Thyroid gland (tissue), 4 donors: Measurements from ENCODE around the gene LYSMD3.

ENCODE experiments used
- POLR2A ChIP-seq, 2 donors: fragments of 450-650 bp; IDR thresholded peaks; one replicate each; pipeline ENCODE4 v1.6.1; 2017; ENCODE audit warnings: antibody characterized with exemption in 2 of 2, mild to moderate bottlenecking in 2 of 2, moderate library complexity in 1 of 2
- TF ChIP-seq, protein P1 (sequence below), 6 experiments: fragments of 200-600 bp in 3 of 6; fragments of 450-650 bp in 3 of 6; sonication (generic) in 3 of 6; IDR thresholded peaks; one replicate each; pipeline ENCODE4 v1.5.1; 2016 to 2019; ENCODE audit warnings: antibody characterized with exemption in 6 of 6, mild to moderate bottlenecking in 2 of 6, inconsistent platforms in 1 of 6, moderate library complexity in 1 of 6

DNA sequence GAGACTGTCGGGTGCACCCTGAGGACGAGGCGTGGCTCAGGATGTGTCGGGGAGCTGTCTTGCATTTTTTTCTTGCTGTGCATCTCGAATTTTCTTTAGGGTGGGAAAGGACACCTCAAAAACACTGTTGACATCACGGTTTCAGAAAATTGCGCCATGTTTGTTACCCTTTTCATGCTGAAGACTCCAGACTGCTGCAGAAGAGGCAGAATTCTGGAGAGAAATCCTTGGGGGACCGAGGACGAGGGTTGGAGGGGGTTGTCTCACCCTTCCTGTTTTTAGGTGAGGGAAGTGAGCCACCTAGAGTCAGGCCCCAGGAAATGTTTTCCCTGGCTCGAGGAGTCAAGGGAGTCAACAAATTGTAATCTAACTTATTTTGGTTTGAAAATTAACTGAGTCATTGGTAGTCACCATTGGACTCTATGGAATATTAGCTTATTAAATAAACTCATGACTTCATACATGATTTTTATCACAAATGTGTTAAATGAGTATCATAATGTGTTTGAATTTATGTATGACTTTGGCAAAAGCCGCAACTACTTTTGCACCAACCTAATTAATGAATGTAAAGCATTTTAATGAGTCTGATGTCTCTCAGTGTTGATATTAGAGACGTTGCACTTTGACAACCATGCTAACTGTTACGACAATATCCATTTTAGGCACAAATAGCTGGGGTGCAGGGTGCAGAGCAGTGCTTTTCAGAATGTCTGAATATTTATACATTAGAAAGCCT lies 724 bp upstream of the LYSMD3 start:
- TF ChIP-seq, protein P1, sequence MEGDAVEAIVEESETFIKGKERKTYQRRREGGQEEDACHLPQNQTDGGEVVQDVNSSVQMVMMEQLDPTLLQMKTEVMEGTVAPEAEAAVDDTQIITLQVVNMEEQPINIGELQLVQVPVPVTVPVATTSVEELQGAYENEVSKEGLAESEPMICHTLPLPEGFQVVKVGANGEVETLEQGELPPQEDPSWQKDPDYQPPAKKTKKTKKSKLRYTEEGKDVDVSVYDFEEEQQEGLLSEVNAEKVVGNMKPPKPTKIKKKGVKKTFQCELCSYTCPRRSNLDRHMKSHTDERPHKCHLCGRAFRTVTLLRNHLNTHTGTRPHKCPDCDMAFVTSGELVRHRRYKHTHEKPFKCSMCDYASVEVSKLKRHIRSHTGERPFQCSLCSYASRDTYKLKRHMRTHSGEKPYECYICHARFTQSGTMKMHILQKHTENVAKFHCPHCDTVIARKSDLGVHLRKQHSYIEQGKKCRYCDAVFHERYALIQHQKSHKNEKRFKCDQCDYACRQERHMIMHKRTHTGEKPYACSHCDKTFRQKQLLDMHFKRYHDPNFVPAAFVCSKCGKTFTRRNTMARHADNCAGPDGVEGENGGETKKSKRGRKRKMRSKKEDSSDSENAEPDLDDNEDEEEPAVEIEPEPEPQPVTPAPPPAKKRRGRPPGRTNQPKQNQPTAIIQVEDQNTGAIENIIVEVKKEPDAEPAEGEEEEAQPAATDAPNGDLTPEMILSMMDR (IDR thresholded peaks at IDR 0.05): peak; percentile 21 to 87 (median 68)
- no peak for TF ChIP-seq POLR2A (IDR thresholded peaks at IDR 0.05)
